Measurements from ENCODE around the gene CSTPP1. TPM values are rescaled to one million over a fixed set of nuclear protein-coding genes. Genes with fewer than 3 reads are reported as not detected.

The CSTPP1 gene
- polyA plus RNA-seq, 4 donors = 15.1 to 32.9 (median 20.5) TPM

DNA sequence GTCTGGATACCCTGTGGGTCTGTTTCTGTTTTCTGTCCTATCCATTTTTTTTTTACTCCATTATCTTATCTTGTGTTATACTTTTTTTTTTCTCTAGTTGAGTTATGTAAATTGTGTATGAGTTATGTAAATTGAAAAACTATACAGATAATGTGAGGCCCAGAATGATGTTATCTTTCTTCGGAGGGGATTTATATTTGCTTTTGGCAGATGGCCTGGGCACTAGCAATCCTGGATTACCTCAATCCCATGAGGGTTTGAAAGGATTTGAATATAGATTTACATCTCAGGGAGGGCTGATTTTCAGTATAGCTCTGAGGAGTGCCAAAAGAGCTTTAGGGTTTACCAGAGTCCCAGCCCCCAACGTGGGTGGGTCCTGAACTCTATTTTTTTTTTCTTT, 71.0 kb downstream of the CSTPP1 start:
- FAIRE-seq = no peak
- 46 to 57% (median 53%) methylated on average over 2 of the region's 2 CpGs for WGBS, 3 donors
- H3K36me3 ChIP-seq (ENCODE audit: control insufficient read depth in 3 of 3, insufficient read depth in 2 of 3, low read depth in 1 of 3, low read length in 3 of 3) = peaks cover 0 to 4% (median 0%) of the 10 kb centered on the region in 3 donors
- DNase-seq = no peak
- no peaks in the 10 kb centered on the region for H3K27me3 ChIP-seq (ENCODE audit: control insufficient read depth in 3 of 3, insufficient read depth in 3 of 3, low read length in 3 of 3)
- no peaks in the 10 kb centered on the region for H3K9me3 ChIP-seq (ENCODE audit: control insufficient read depth in 2 of 2, insufficient read depth in 1 of 2, low read depth in 1 of 2, low read length in 1 of 2)
- H3K4me3 ChIP-seq (ENCODE audit: low read depth in 1 of 3, low read length in 3 of 3) = no peak overlapping the region
- no peak overlapping the region for H3K27ac ChIP-seq (ENCODE audit: low read depth in 1 of 3, low read length in 2 of 3)
- peaks cover 0 to 6% (median 5%) of the 10 kb centered on the region in 3 donors for H3K4me1 ChIP-seq (ENCODE audit: control insufficient read depth in 3 of 3, insufficient read depth in 2 of 3, low read depth in 1 of 3, low read length in 2 of 3)

DNA sequence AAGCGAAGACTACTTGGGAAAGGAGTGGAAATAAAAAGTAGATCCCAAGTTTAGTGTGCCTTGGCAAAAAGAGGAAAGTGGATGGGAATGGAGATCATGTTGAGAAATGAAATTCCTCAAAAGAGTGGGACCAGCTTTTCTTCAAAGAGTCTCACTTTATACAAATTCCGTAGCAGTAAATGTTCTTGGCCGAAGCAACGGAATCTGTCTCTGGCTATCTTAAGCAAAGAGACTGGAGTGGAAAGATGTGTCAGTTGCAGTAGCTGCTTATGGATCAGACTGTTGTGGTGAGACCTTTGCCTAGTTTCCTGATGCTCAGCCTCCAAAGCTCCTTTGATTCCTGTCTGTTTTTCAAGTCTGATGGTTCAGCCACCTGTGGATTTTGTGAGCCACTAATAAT, 73.6 kb downstream of the CSTPP1 start:
- no peak for DNase-seq
- FAIRE-seq = no peak
- no peaks in the 10 kb centered on the region for H3K27me3 ChIP-seq (ENCODE audit: control insufficient read depth in 3 of 3, insufficient read depth in 3 of 3, low read length in 3 of 3)
- WGBS, 3 donors = 81 to 88% (median 84%) methylated on average over 4 of the region's 4 CpGs
- no peak overlapping the region for H3K27ac ChIP-seq (ENCODE audit: low read depth in 1 of 3, low read length in 2 of 3)
- H3K4me3 ChIP-seq (ENCODE audit: low read depth in 1 of 3, low read length in 3 of 3) = no peak overlapping the region
- no peaks in the 10 kb centered on the region for H3K9me3 ChIP-seq (ENCODE audit: control insufficient read depth in 2 of 2, insufficient read depth in 1 of 2, low read depth in 1 of 2, low read length in 1 of 2)
- peaks cover 0 to 2% (median 0%) of the 10 kb centered on the region in 3 donors for H3K4me1 ChIP-seq (ENCODE audit: control insufficient read depth in 3 of 3, insufficient read depth in 2 of 3, low read depth in 1 of 3, low read length in 2 of 3)
- H3K36me3 ChIP-seq (ENCODE audit: control insufficient read depth in 3 of 3, insufficient read depth in 2 of 3, low read depth in 1 of 3, low read length in 3 of 3) = peaks cover 0 to 4% (median 0%) of the 10 kb centered on the region in 3 donors

DNA sequence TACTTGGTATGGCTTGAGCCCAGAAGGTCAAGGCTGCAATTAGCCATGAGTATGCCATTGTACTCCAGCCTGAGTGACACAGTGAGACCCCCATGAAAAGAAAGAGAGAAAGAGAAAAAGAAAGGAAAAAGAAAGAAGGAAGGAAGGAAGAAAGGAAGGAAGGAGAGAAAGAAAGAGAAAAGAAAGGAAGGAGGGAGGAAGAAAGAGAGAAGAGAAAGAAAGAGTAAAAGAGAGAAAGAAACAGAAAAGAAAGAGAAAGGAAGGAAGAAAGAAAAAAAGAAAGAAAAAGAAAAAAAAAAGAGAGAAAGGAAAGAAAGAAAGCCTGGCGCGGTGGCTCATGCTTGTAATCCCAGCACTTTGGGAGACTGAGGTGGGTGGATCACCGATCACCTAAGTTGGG, 77.5 kb downstream of the CSTPP1 start:
- H3K4me1 ChIP-seq (ENCODE audit: control insufficient read depth in 3 of 3, insufficient read depth in 2 of 3, low read depth in 1 of 3, low read length in 2 of 3) = no peaks in the 10 kb centered on the region
- no peak overlapping the region for H3K4me3 ChIP-seq (ENCODE audit: low read depth in 1 of 3, low read length in 3 of 3)
- no peak for DNase-seq
- FAIRE-seq = no peak
- H3K27me3 ChIP-seq (ENCODE audit: control insufficient read depth in 3 of 3, insufficient read depth in 3 of 3, low read length in 3 of 3) = no peaks in the 10 kb centered on the region
- H3K27ac ChIP-seq (ENCODE audit: low read depth in 1 of 3, low read length in 2 of 3) = no peak overlapping the region
- no peaks in the 10 kb centered on the region for H3K9me3 ChIP-seq (ENCODE audit: control insufficient read depth in 2 of 2, insufficient read depth in 1 of 2, low read depth in 1 of 2, low read length in 1 of 2)
- 97 to 100% (median 98%) methylated on average over 3 of the region's 3 CpGs for WGBS, 3 donors
- H3K36me3 ChIP-seq (ENCODE audit: control insufficient read depth in 3 of 3, insufficient read depth in 2 of 3, low read depth in 1 of 3, low read length in 3 of 3) = peaks cover 0 to 2% (median 0%) of the 10 kb centered on the region in 3 donors

DNA sequence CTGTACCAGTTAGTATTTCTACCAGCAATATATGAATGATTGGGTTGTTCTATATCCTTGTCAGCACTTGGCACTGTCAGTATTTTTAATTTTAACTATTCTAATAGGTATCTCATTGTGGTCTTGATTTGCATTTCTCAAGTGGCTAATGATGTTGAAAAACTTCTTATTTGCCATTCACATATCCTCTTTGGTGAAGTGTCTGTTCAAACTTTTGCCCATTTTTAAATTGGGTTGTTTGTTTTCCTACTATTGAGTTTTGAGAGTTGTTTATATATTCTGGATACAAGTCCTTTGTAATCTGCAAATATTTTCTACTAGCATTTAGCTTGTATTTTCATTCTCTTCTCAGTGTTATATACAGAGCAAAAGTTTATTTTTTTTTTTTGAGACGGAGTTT, 82.1 kb downstream of the CSTPP1 start:
- no peak overlapping the region for H3K4me3 ChIP-seq (ENCODE audit: low read depth in 1 of 3, low read length in 3 of 3)
- H3K4me1 ChIP-seq (ENCODE audit: control insufficient read depth in 3 of 3, insufficient read depth in 2 of 3, low read depth in 1 of 3, low read length in 2 of 3) = peaks cover 0 to 7% (median 0%) of the 10 kb centered on the region in 3 donors
- no peaks in the 10 kb centered on the region for H3K27me3 ChIP-seq (ENCODE audit: control insufficient read depth in 3 of 3, insufficient read depth in 3 of 3, low read length in 3 of 3)
- H3K9me3 ChIP-seq (ENCODE audit: control insufficient read depth in 2 of 2, insufficient read depth in 1 of 2, low read depth in 1 of 2, low read length in 1 of 2) = no peaks in the 10 kb centered on the region
- H3K27ac ChIP-seq (ENCODE audit: low read depth in 1 of 3, low read length in 2 of 3) = no peak overlapping the region
- DNase-seq = no peak
- WGBS, 3 donors = 86 to 96% (median 88%) methylated on average over 1 of the region's 1 CpG
- FAIRE-seq = no peak
- no peaks in the 10 kb centered on the region for H3K36me3 ChIP-seq (ENCODE audit: control insufficient read depth in 3 of 3, insufficient read depth in 2 of 3, low read depth in 1 of 3, low read length in 3 of 3)

DNA sequence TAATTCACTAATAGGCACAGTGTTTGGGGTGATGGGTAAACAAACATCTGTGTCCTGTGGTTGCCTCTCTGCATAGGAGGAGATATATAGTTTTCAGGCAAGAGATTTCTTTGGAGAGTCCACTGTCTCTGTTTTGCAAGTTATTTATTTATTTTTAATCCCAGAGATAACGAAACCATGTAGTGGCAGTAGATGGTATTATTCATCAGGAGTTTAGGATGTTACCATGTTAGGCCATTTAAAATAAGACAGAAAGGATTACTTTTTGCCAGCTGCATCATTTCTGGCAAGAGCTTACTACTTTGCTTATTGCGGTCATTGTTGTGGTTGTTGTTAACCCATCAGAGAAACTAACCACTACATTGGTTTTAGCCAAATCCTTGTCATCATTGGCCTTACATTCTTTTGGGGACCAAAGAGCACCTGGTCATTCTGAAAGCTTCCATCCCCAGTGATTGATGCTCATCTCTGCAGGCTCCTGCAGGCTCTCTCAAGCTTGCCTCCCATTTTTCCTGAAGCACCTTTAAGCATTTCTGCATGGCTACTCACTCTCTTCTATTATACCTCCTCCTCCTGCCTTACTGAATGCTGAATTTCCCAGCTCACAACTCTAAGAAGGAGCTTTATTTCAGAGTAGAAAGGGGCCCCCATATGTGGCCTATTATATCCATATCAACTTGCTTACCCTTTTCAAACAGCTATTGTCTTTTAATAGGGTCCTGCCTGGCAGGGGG, 84.4 kb downstream of the CSTPP1 start:
- WGBS, 3 donors = 75 to 91% (median 89%) methylated on average over 2 of the region's 2 CpGs
- no peak for DNase-seq
- FAIRE-seq = no peak

DNA sequence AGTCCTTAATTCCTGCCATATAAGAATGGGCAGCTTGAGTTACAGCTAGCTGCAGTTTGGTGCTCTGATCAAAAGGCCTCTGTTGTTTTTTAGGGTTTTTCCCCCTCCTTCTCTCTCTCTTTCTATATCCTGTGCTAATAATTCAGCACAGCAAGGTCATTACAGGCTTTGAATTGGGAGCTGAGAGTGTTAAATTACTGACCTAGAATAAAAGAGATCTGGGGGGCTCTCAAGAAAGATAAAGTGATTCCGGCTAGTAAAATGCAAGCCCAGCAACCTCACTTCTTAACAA, 84.9 kb downstream of the CSTPP1 start:
- no peaks in the 10 kb centered on the region for H3K27me3 ChIP-seq (ENCODE audit: control insufficient read depth in 3 of 3, insufficient read depth in 3 of 3, low read length in 3 of 3)
- H3K9me3 ChIP-seq (ENCODE audit: control insufficient read depth in 2 of 2, insufficient read depth in 1 of 2, low read depth in 1 of 2, low read length in 1 of 2) = no peaks in the 10 kb centered on the region
- H3K4me3 ChIP-seq (ENCODE audit: low read depth in 1 of 3, low read length in 3 of 3) = no peak overlapping the region
- H3K27ac ChIP-seq (ENCODE audit: low read depth in 1 of 3, low read length in 2 of 3) = no peak overlapping the region
- FAIRE-seq (no peak), DNase-seq (no peak)
- WGBS, 3 donors = 86 to 96% (median 96%) methylated on average over 1 of the region's 1 CpG
- H3K4me1 ChIP-seq (ENCODE audit: control insufficient read depth in 3 of 3, insufficient read depth in 2 of 3, low read depth in 1 of 3, low read length in 2 of 3) = peaks cover 0 to 7% (median 0%) of the 10 kb centered on the region in 3 donors
- no peaks in the 10 kb centered on the region for H3K36me3 ChIP-seq (ENCODE audit: control insufficient read depth in 3 of 3, insufficient read depth in 2 of 3, low read depth in 1 of 3, low read length in 3 of 3)

More for the DNA sequence above, 84.4 kb downstream of the CSTPP1 start:
- Histone ChIP-seq H3K4me3 (ENCODE audit: low read depth in 1 of 3, low read length in 3 of 3) (no peak overlapping the region), H3K4me1 (ENCODE audit: control insufficient read depth in 3 of 3, insufficient read depth in 2 of 3, low read depth in 1 of 3, low read length in 2 of 3) (peaks cover 0 to 7% (median 0%) of the 10 kb centered on the region in 3 donors), H3K36me3 (ENCODE audit: control insufficient read depth in 3 of 3, insufficient read depth in 2 of 3, low read depth in 1 of 3, low read length in 3 of 3) (no peaks in the 10 kb centered on the region), H3K27me3 (ENCODE audit: control insufficient read depth in 3 of 3, insufficient read depth in 3 of 3, low read length in 3 of 3) (no peaks in the 10 kb centered on the region), H3K9me3 (ENCODE audit: control insufficient read depth in 2 of 2, insufficient read depth in 1 of 2, low read depth in 1 of 2, low read length in 1 of 2) (no peaks in the 10 kb centered on the region), H3K27ac (ENCODE audit: low read depth in 1 of 3, low read length in 2 of 3) (no peak overlapping the region)

DNA sequence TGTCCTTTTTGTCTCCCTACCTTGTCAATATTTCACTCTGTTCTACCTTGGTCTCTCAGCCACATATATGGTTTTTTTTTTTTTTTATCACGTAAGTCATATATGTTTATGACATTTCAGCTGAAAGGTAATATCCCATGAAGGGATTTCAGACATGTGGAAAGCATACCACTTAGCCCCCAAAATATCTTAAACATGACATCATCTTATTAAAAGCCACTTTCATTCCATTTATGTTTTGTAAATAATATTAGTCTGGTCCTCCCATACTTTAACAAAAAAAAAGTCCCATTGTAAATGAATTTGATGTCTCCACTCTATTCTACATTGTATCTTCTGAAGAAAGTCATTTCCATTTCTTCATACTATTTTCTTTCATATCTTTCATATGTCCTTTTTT, 85.4 kb downstream of the CSTPP1 start:
- WGBS, 3 donors = 77 to 94% (median 81%) methylated on average over 1 of the region's 1 CpG
- Histone ChIP-seq H3K4me3 (ENCODE audit: low read depth in 1 of 3, low read length in 3 of 3) (no peak overlapping the region), H3K27me3 (ENCODE audit: control insufficient read depth in 3 of 3, insufficient read depth in 3 of 3, low read length in 3 of 3) (no peaks in the 10 kb centered on the region), H3K4me1 (ENCODE audit: control insufficient read depth in 3 of 3, insufficient read depth in 2 of 3, low read depth in 1 of 3, low read length in 2 of 3) (peaks cover 0 to 7% (median 0%) of the 10 kb centered on the region in 3 donors), H3K36me3 (ENCODE audit: control insufficient read depth in 3 of 3, insufficient read depth in 2 of 3, low read depth in 1 of 3, low read length in 3 of 3) (no peaks in the 10 kb centered on the region), H3K9me3 (ENCODE audit: control insufficient read depth in 2 of 2, insufficient read depth in 1 of 2, low read depth in 1 of 2, low read length in 1 of 2) (no peaks in the 10 kb centered on the region), H3K27ac (ENCODE audit: low read depth in 1 of 3, low read length in 2 of 3) (no peak overlapping the region)
- no peak for DNase-seq
- no peak for FAIRE-seq

DNA sequence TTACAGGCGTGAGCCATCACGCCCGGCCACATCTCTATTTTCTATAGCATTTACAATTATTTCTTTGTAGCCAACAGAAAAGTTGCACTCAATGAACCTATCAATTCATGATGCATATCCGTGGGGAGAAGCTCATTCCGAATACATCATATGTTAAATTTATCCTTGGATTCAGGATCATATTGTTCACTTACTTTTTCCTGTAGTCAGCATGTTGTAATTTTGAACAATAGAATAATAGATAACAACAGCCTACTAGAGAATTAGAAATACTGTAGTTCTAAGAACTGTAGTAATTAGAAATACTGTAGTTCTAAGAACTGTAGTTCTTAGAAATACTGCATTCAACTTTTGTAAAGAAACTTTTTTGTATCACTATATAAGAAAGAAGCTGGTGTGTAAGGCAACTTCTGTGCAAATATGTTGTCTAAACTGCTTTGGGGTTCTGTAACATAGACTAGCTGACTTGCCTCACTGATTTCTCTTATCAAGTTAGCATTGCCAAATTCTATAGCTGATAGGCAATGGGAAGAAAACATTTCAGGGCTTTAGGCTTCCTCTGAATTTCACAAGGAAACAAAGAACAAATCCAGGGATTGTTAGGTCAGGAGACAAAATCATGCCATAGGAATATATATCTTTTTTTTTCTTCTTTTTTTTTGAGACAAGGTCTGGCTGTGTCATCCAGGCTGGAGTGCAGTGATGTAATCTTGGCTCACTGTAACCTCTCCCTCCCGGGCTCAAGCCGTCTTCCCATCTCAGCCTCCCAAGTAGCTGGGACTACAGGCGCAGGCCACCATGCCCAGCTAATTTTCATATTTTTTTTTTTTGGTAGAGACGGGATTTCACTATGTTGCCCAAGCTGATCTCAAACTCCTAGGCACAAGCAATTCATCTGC, 91.9 kb downstream of the CSTPP1 start:
- Histone ChIP-seq H3K4me1 (ENCODE audit: control insufficient read depth in 3 of 3, insufficient read depth in 2 of 3, low read depth in 1 of 3, low read length in 2 of 3) (no peaks in the 10 kb centered on the region), H3K9me3 (ENCODE audit: control insufficient read depth in 2 of 2, insufficient read depth in 1 of 2, low read depth in 1 of 2, low read length in 1 of 2) (no peaks in the 10 kb centered on the region), H3K27me3 (ENCODE audit: control insufficient read depth in 3 of 3, insufficient read depth in 3 of 3, low read length in 3 of 3) (no peaks in the 10 kb centered on the region), H3K4me3 (ENCODE audit: low read depth in 1 of 3, low read length in 3 of 3) (no peak overlapping the region), H3K36me3 (ENCODE audit: control insufficient read depth in 3 of 3, insufficient read depth in 2 of 3, low read depth in 1 of 3, low read length in 3 of 3) (peaks cover 0 to 3% (median 2%) of the 10 kb centered on the region in 3 donors), H3K27ac (ENCODE audit: low read depth in 1 of 3, low read length in 2 of 3) (no peak overlapping the region)
- 82 to 92% (median 83%) methylated on average over 9 of the region's 9 CpGs for WGBS, 3 donors
- DNase-seq = no peak
- no peak for FAIRE-seq

Data from small intestine (tissue), 7 donors.